KG1 (cell line): ENCODE data around the gene TSPAN2.
"Not testable (repeated sequence)": the region's sequence is repeated elsewhere in the genome, so short reads cannot be mapped to it uniquely, and the experiment has no call there.

Source experiments
- DNase-seq: peaks from one replicate; lab custom pipeline; 2025; lab: John Stamatoyannopoulos, UW

Gene TSPAN2

GRCh38 chr1:115036814-115037507 lies 52.3 kb downstream of the TSPAN2 start:
- no peak for DNase-seq

- no peak for DNase-seq
These were observed 53.7 kb downstream of the TSPAN2 start for GRCh38 chr1:115035652-115036051.

DNA sequence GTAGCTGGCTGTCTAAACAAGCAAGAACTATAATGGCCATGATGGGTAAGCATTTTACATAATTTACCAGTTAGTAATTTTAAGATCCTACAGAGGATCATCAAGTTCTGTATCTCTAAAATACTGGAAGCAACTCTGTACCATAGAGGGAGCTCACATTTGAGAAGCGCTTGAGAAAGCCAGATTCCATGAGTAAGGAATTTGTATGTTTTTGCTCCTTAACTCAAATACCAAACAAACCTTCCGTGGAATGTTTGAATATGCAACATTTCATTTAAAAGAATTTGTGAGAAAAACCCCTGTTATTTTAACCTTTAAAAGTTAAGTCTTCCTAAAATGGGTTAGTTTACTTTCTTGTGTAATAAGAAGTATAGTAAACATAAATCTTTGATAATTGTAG lies 57.7 kb downstream of the TSPAN2 start:
- DNase-seq = no peak

GRCh38 chr1:115029526-115029925 lies 59.8 kb downstream of the TSPAN2 start, which contains the start of gene TSHB:
TSS of gene TSHB (plus strand) at chr1:115029826. CDS start at chr1:115033363, 3,537 bp downstream.
- no peak for DNase-seq

DNA sequence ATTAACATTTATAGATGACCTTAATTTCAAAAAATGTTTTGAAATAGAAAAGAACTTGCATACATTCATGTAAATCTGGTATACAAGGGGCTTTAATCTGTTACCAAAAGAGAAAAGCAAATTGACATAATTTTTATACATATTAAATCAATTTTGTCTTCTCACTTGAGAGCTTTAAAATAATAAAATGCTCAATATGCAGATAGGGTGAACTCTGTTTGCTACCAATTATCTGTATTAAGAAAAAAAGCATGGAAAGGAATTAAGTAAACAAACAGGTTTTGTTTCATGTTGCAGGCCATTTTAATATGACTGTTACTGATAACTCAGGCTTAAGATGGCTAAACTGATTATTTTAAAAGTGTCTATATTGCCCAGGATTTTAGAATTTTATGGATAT lies 65.7 kb downstream of the TSPAN2 start:
- no peak for DNase-seq

- DNase-seq = no peak
These were observed 68.2 kb downstream of the TSPAN2 start for GRCh38 chr1:115021145-115021544.

DNA sequence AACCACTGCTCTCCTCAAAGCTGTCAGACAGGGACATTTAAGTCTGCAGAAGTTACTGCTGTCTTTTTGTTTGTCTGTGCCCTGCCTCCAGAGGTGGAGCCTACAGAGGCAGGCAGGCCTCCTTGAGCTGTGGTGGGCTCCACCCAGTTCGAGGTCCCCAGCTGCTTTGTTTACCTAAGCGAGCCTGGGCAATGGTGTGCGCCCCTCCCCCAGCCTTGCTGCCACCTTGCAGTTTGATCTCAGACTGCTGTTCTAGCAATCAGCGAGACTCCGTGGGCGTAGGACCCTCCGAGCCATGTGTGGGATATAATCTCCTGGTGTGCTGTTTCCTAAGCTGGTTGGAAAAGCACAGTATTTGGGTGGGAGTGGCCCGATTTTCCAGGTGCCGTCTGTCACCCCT lies 69.8 kb downstream of the TSPAN2 start:
- not testable (repeated sequence) for DNase-seq

DNA sequence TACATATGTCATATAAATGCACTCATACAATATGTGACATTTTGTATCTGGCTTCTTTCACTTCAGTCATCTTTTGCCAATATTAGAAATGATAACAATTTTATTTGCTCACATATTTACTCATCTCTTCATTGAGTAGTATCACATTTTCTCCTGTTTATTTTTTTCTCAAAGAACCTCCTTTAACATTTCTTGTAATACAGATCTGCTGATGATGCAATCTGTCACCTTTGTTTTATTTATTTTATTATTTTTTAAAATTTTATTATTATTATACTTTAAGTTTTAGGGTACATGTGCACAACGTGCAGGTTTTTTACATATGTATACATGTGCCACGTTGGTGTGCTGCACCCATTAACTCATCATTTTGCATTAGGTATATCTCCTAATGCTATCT lies 75.5 kb downstream of the TSPAN2 start:
- DNase-seq = no peak

- DNase-seq = no peak
These were observed 76.9 kb downstream of the TSPAN2 start for GRCh38 chr1:115012434-115012833.

DNA sequence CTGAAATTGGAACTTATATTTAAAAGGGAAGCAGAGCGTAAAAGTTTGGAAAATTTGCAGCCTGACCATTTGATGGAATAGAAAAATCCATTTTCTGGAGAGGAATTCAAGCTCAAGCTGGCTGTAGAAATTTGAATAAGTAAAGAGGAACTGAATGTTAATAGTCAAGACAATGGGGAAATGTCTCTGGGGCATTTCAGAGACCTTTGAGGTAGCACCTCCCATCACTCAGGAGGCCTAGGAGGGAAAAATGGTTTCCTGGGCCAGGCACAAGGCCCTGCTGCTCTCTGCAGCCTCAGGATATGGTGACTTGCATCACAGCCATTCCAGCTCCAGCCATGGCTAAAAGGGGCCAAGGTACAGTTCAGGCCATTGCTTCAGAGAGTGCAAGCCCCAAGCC lies 77.3 kb downstream of the TSPAN2 start:
- no peak for DNase-seq

GRCh38 chr1:115006191-115006590 lies 83.1 kb downstream of the TSPAN2 start:
- no peak for DNase-seq
